ENCODE results near the gene WIF1.

WIF1 gene

DNA sequence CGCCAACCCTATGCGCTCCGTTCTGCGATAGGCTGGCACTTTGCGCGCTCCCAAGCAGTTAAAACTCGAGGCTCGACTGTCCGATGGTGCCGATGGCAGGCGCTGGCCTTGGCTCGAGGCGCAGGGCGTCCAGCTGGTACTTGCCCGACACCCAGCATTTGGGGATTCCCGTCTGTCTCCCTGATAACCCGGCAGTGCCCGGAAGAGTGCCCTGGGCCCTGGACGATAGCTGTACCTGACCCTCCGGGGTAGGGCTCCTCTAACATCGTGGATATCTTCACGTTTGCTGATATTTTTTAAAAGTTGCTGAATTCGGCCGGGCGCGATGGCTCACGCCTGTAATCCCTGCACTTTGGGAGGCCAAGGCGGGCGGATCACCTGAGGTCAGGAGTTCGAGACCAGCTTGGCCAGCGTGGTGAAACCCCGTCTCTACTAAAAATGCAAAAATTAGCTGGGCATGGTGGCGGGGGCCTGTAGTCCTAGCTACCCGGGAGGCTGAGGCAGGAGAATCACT is 908 bp upstream of the WIF1 start:
- DNase-seq (ENCODE audit: low read depth) = no peak

DNA sequence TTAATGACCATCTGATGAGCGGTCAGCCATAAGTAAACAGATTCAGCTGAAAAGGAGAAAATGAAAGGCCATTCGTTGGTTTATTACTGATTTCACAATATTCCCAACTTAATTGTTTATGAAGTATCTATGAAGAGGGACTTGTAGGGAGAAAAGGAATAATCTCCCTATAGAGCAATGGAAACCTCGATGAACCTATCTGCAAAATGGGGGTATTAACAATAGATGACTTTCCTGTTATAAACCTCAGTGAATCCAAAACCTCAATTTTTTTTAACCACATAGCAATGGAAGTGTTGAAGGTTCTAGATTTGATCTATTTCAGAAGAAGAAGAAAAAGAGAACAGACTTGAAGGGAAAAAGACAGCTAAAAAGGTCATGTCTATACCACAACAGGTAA is 2.0 kb downstream of the WIF1 start:
- DNase-seq (ENCODE audit: low read depth) = no peak

DNA sequence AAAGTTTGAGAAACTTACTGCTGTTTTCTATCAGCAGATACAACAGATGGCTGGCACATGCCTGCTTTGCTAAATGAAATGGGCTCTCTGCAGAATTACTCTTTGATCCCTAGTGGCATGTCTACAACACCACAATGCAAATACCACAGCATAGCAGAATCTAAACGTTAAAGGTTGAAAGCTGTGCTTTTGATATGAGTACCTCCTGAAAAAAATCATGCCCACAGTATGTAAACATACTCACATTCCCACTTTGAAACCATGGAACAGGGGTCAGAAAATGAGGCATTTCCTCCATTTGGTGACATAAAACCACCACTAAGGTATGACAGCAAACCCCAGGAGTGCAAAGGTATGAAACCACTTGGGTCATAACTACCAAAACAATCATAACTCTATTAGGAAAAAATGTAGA is 7.5 kb downstream of the WIF1 start:
- no peak for DNase-seq (ENCODE audit: low read depth)

DNA sequence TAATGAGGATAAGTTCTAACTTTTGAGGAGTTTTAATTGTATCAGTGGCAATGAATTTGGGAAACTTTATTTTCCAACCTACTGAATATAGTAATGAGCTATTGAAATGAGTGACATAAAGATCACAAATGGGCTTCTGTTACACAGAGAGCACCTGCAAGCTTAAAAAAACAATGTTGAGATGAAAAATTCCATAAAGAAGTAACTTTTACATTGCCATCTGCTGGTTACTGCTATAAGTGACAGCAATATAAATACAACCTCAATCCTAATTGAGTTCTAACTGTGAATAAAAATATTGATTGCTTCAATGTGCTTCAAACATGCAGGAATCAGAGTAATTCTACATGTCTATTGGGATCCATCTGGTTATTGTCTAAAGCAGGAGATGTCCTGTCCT is 14.2 kb downstream of the WIF1 start:
- no peak for DNase-seq (ENCODE audit: low read depth)

GRCh38 chr12:65100140-65100539 is 21.0 kb downstream of the WIF1 start:
- DNase-seq (ENCODE audit: low read depth) = no peak

- no peak for DNase-seq (ENCODE audit: low read depth)
These were observed 21.9 kb downstream of the WIF1 start for GRCh38 chr12:65099182-65099581.

GRCh38 chr12:65098364-65098763 is 22.7 kb downstream of the WIF1 start:
- no peak for DNase-seq (ENCODE audit: low read depth)

DNA sequence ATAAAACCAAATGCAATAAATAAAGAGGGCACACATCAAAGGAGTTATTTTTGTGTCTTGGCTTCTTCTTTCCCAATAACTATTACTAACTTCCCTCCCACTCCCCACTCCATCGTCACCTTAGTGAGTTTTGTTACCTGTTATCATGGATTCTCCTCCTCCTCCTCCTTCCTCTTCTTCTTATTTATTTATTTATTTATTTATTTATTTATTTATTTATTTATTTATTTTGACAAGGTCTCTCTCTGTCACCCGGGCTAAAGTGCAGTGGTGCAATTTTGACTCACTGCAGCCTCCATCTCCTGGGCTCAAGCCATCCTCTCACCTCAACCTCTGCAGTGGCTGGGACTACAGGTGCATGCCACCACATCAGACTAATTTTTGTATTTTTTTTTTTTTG is 26.4 kb downstream of the WIF1 start:
- DNase-seq (ENCODE audit: low read depth) = no peak

DNA sequence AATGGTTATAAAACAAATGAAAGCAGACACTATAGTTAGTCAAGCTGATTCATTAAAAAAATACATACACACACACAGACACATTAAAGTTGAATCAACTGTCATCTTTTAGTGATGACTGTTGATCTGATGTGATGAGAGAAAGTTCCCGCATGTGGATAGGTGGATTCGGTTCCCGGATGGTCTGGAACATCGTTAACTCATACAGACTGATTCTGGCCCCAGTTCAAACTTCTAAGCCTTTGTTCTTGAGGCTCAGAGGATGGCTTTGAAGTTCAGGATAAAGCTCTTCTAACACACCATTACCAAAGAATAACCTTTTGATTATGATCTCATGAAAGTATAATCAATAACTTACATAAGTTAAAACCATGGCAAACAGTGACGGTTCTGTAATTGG is 27.5 kb downstream of the WIF1 start:
- DNase-seq (ENCODE audit: low read depth) = no peak

DNA sequence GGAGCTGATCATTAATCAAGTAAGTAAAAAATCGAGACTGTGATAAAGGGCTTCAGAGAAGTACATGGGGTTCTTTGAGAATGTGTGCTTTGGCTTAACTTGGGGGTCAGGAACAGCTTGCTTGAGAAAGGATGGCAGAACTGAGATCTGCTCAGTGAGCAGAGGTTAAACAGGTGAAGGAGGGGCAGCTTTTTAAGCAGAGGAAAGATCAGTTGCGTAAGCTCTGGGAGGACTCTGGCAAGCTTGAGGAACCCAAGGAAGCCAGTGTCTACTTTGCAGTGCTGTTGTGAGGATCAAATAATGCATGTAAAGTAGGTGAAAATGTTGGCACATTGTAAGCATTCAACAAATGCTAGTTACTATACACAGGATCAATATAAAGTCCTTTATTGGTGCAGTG is 30.6 kb downstream of the WIF1 start:
- no peak for DNase-seq (ENCODE audit: low read depth)

DNA sequence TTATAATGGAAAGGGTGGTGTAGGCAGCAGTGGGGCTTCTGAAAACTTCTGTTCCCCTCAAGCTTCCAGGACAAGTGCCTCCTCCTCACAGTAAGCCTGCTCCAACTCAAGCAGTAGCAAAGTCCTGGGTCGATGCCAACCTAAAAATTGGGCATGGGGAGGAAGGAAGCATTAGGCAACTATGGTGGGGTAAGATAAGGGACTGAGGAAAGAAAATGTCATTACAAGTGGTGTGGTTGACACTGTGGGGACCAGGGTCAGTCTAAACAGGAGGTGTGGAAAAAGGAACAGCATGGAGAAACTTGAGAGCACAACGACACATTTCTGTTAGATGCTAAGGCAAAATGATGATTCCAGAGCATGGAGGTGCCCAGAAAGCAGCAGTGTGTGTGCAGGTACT is 34.9 kb downstream of the WIF1 start:
- no peak for DNase-seq (ENCODE audit: low read depth)

DNA sequence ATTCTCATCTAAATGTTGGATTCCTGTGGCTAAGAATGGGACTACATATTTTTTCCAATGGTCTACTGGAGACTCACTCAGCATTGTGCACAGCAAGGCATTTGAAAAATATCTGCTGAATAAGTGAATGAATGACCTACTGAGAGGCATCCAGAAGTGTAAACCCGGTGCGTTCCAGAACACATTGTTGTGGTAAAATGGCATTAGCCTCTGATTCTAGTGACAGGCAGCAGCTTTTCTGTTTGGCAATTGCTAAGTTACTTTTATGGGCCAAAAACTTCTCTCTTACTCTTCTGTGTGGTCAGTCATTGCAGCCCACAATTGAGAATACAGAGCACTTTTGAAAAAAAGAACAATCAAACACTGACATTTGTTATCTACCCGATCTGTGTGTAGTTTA is 36.5 kb downstream of the WIF1 start:
- no peak for DNase-seq (ENCODE audit: low read depth)

- DNase-seq (ENCODE audit: low read depth) = no peak
These were observed 37.5 kb downstream of the WIF1 start for GRCh38 chr12:65083581-65083980.

DNA sequence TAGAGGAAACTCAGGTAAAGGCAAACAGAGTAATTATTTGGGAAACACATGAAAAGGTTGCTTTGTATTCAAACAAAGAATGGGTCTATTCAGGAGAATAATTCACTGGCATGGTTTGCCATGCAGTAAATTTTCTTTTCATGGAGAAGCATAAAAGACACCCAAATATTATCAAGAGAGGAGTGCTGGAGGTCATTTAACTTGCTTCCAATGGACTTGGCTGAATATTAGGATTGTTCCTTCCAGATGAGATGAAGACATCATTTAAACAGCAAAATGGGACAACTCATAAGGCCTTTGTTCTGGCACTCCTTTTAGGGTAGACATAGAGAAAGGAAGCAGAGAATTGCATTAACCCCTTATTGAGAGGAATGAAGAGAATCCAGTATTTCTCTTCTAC is 38.7 kb downstream of the WIF1 start:
- no peak for DNase-seq (ENCODE audit: low read depth)

GRCh38 chr12:65081496-65081895 is 39.6 kb downstream of the WIF1 start:
- no peak for DNase-seq (ENCODE audit: low read depth)

DNA sequence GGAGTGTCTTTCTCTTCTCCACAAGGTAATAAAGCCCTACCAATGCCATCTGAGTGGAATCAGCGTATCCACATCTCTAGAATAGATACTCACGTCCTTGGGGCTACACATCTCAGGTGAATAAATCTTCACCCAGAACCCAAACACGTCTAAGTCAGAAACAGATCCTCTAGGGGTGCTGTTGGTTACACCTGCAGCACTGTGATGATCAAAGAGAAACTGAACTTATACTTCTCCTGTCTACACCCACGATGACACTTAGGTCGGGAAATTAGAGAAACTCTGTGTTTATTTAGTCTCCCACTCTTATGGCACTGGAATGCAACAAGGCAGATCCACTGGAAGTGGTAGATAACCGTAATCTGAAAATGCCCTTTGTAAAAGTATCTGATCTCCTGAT is 46.2 kb downstream of the WIF1 start:
- no peak for DNase-seq (ENCODE audit: low read depth)

DNA sequence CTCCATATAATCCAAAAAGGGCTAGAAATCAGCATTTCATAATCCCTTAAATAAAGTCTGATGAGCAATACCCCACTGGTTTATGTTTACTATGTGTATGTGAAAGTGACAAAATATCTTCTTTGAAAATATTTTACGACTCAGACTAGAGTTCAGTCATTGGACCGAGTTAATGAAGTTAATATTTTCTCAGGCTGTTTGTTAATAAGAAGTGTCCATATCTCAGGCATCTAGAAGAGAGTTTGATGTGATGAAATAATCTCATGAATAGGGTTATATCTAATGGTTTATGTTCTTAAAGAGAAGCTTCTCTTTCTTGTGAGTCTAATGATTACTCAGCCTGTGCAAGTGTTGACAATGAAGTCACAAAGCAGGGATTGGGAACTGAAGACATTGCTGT is 51.8 kb downstream of the WIF1 start:
- DNase-seq (ENCODE audit: low read depth) = no peak

DNA sequence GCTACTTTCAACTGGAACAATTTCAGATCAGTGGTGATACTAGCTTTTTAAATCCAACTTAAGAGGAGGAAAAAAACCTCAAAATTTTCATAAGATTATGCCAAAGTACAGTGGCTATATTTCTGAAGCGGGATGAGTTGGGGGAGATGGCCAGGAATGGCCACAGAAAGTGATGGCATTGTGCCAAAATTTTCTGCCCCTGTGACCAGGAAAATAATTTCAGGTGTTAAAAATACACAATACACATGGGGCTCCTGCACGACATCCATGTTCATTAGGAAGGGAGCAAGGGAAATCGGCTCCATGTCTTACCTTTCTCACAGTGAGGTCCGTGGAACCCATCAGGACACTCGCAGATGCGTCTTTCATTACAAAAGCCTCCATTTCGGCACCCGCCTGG is 53.7 kb downstream of the WIF1 start:
- DNase-seq (ENCODE audit: low read depth) = no peak

- no peak for DNase-seq (ENCODE audit: low read depth)
These were observed 65.2 kb downstream of the WIF1 start for GRCh38 chr12:65055859-65056258.

- DNase-seq (ENCODE audit: low read depth) = no peak
These were observed 69.9 kb downstream of the WIF1 start for GRCh38 chr12:65051218-65051617.

- no peak for DNase-seq (ENCODE audit: low read depth)
These were observed 75.8 kb downstream of the WIF1 start for GRCh38 chr12:65045269-65045668.

DNA sequence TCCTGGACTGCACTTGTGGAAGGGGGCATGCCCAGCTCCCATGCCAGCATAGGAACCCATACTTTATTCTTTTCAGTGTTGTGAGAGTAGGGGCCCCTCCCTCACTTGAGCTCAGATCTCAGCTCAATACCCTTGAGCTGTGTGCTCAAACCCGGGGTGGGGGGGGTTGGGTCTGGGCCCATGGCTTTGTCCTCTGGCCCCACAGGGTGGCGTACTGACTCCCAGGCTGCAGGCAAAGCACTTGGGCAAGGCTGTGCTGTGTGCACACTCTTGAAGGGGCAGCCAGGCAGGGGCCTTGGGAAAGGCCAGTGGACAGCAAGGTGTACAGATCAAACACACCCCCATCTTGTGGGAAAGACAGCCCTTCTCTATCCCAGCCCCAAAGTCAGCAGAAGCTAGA is 81.8 kb downstream of the WIF1 start:
- DNase-seq (ENCODE audit: low read depth) = no peak

DNA sequence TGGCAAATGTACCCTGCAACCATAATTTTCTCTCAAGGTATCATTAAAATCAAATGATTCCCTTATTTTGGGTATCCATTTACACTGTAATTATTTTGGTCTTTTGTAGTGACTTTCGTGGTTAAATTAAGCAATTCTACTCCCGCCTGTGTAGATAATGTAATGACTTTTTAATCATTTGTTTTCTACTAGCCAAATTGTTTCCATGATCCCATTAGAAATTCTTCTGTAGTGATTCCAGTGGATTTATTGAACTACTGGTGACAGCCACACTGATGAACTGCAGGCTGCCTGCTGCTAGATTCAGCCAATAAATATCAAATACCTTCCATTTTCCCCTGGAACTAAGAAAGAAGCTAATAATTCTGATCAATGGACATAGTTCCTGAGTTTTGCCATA is 96.0 kb downstream of the WIF1 start:
- no peak for DNase-seq (ENCODE audit: low read depth)

- no peak for DNase-seq (ENCODE audit: low read depth)
These were observed 97.6 kb downstream of the WIF1 start for GRCh38 chr12:65023485-65023884.

DNA sequence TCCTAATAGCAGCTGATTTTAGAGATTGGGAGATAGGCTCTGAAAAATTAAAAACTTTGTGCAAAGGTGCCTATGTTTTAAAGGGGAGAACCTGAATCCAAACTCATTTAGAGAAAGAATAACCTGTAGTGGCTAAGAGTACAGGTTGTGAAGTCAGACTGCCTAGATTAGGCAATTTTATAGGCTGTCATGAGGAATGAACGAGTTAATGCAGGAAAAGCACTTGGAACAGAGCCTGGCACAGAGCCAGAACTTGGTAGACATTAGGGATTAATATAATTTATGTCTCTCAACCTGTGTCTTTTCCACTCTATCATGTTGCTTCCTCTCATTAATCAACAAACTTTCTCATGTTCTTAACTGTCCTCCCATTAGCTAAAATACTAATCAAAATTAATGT is 98.1 kb downstream of the WIF1 start:
- DNase-seq (ENCODE audit: low read depth) = no peak

Data from activated T-helper 1 cell treated with Interleukin-2 at 50 U/mL for 16 hours (primary cell).